HG03175 (cell line): Measurements from ENCODE around the gene CACNA1G.

Source experiments
- ATAC-seq: cut with Tn5 transposase; IDR thresholded peaks from one replicate; pipeline ENCODE4 v1.9.1; 2021; ENCODE audit warnings: mild to moderate bottlenecking, moderate library complexity; ENCODE audit not compliant: unreplicated experiment

CACNA1G gene

DNA sequence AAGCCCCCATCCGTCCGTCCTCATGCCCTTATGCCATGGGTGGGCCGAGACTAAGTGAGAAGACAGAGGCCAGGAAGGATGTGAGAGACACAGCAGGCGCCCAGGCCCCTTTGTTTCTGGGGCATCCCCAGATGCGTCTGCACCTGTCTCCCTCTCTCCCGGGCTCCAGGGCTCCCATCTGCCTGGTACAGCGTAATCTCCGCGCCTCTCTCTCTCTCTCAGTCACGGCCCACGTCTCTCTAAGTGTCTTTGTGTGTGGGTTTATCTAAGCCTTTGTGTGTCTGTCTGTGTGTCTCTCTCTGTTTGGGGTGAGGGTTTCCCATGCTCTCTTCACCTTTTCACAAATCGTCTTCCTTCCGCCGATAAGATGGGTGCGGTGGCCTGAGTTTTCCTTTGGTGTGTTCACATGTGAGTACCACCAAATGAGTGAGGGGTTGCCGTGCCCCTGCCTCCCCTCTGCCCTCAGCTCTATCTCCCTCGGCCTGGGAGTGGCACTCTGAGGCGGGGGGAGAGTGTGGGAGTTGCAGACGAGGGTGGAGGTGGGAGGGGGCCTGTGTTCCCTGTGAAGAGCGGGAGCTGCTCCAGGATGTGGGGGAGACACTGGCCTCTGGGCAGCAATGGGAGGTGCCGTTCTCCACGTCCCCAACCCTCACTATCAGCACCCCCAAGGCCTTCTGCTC lies 48.3 kb downstream of the CACNA1G start:
- ATAC-seq, result no peak

DNA sequence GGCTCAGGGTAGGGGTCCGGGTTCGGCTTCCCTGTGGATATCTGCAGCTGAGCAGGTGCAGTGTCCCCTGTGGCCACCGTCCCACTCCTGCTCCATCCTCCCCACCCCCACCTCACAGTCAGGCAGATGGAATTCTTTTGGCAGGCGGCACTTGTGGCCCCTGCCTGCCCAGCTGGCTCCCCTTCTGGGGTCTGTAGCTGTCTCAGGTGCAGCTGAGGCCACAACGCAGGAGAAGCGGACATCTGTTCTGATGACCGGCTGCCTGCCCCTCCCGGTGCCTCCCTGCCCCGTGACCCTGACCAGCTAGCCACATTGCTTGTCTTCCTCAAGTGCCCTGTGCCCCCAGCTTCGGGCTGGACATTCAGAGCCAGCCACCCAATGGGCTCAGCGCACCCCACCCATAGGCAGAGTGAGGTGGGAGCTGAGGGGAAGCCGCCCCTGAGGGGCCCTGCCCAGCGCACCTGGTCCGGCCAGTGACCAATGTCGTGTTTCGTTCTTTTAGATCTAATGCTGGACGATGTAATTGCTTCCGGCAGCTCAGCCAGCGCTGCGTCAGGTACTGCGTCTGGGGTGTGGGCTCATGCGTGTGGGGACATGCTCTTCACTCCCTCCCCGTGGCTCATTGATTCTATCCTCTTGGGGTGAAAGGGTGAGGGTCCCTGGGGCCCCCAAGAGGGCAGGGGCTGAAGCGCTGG lies 49.0 kb downstream of the CACNA1G start:
- ATAC-seq, result no peak

DNA sequence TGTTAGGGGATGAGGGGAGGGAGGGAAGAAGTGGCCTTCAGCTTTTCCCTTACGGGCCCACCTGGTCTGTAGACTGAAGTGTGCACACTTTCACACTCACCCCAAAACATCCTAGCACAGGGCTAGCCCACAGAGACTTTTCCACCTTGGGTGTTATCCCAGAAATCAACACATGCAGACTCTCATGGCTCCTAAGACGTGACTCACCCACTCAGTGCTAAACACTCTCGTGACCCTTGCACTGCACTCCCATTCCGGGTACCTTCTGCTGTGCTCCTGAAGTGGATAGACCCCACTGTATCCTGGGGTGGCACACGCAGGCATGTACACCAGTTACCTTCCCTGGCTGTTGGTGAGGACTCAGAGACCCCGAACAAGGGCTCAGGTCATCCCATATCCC lies 51.1 kb downstream of the CACNA1G start:
- no peak for ATAC-seq

DNA sequence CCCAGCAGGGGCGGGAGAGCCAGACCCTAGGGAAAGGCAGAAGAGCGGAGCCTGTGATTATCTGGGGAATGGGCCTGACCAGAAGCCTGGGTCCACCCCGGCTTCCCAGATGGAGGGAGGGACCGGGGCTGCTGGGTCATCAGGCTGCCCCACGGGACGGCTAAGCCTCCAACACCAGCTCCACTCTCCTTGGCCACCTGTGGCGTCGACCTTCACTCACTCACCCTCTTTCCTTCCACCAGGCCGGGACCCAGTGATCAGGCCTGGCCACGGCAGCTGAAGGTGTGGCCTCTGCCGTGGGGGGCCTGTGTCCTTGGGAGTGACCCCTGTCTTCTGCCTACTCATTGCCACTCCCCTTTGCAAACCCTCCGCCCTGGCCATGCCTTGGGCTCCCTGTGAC lies 51.8 kb downstream of the CACNA1G start:
- no peak for ATAC-seq

DNA sequence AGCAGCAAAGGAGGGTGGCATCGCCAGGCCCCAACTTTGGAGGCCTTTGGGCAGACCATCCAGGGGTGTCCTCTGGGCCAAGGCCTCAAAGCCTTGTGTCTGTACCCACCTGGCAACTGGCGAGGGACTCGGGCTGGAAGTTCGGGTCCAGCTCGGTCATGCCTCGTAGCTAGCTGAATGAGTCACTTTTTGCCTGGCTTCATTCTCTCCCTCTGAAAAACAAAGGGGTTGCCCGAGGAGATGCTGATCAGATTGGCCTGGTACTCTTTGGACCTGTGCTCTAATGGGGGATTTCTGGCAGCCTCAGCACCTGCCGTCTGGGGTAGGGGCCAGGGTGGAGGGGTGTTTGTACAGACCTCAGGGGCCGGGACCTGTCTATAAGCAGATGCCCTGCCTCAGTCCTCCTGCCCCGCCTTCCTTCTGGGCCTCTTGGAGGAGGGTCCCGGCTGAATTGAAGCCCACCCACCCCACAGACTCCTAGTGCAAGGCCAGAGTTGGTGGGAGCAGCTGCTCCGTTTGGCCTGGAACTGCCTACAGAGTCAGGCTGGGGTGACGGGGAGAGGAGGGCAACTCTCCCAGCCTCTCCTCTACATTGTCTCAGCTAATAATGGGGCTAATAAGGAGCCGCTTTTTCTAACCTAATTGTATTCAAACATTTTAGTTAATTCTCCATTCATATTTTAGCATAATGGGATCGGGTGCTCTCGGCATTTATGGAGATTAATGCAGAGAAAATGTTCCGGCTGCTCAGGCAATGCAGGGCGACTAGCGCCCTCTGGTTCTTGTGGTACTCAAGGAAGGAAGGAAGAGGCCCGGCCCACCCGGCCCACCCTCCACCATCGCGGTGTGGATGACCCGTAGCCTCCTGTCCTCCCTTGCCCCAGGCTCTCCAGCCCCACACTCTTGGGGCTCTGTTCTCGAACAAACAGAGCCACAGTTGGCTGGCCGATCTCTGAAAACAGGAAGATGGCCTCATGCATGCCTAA lies 52.8 kb downstream of the CACNA1G start:
- no peak for ATAC-seq

DNA sequence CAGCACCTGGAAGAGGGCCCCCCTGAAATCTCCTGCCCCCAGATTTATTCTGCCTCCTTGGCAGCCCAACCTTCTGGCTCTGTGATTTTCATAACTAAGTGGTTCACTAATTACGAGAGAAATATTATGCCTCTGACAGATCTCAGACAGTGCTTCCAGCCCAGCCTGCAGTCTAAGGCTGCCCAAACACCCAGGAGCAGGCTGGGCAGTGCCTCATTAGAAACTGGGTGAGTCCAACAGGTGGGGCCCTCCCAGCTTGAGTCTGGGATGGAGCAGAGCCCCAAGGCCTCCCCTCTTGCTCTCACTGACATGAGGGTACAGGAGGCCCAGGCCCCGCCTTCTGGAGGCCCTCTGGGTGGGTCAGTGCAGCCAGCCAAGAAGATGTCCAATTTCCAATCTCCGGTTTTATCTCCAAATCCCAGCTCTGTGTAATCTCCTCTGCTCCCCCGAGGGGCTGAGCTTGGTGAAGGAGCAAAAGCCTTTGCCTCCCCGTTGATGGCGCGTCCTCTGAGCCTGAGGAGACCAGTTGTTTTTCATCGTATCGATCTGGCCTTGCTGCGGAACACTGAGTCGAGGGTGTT lies 54.0 kb downstream of the CACNA1G start:
- no peak for ATAC-seq

DNA sequence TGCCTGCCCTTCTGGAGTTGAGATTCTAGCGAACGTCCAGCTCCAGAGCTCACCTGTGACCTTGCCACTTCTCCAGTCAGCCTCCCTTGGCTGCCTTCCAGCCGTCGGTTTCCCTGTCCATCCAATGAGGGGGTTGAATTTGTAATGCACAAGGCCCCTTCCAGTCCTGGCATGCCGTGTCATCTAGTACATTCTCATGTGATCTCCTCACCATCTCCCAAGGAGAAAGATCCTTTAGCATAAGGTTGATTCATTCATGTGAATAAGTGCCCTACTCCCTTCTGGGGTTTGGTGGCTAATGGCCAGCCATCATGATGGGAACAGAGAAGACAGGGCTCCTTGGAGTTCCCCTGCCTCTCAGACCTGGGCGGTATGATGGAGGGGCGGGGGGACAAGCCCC lies 55.3 kb downstream of the CACNA1G start:
- no peak for ATAC-seq

DNA sequence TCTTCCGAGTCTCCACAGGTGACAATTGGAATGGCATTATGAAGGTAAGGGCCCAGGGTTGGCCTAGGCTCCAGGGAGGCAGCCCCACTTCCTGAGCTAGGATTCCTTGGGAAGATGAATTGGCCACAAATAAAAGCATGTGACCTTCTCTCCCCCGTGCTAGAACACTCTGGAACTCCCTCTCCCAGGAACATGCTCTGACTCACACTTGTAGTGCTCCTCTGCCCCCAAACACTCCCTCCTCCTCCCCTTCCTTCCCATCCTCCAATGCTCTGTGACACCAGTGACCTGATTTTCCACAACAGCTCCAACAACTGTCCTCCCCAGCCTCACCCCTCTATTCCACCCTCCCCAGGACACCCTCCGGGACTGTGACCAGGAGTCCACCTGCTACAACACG lies 57.8 kb downstream of the CACNA1G start:
- ATAC-seq, result no peak

DNA sequence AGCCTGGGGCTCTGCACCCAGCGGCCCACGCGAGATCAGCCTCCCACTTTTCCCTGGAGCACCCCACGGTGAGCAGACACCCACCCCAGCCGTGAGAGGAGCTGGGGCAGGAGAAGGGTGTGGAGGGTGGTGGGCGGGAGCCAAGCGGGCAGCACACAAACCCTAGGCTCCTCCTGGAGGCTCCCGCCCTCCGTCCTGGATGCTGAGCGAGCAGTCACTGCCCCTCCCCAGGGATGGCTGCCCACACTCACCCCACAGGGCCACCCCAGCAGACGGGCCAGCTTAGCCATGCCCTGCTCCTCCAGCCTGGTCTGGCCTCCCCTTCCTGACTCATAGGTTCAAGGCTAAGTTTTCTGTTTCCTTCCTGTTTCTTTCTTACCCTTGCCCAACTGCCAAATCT lies 58.4 kb downstream of the CACNA1G start:
- no peak for ATAC-seq

DNA sequence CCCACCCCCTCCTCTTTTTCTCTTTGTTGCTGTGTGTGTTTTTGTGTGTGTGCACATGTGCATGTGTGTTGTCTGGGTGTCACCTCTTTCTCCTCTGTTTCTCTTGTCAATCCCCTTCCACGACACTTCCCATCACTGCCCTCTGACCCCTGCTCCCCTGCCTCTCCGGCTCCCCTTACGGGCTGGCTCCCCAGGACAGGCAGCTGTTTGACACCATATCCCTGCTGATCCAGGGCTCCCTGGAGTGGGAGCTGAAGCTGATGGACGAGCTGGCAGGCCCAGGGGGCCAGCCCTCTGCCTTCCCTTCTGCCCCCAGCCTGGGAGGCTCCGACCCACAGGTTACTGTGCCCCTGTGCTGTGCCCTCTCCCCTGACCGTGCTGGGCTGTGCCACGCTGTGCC lies 59.0 kb downstream of the CACNA1G start:
- ATAC-seq, result no peak

DNA sequence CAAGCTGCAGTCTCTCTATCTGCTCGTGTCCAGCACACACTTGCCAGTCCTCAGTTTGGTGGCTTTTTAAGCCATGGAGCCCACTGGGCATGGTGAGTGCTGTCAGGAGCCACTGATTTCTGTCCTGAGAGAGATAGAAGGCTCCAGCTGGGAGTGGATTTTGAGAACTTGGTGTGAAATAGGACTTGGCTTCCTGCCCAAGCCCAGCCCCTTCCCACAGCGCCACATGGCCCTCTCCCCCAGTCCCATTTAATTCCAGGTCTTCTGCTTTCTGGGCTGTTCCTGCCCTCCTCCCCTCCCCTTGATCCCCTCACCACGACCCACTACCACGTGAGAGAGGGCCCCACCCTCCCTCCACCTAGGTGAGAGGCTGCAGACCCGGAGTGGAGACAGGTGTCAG lies 59.7 kb downstream of the CACNA1G start:
- ATAC-seq, result no peak

DNA sequence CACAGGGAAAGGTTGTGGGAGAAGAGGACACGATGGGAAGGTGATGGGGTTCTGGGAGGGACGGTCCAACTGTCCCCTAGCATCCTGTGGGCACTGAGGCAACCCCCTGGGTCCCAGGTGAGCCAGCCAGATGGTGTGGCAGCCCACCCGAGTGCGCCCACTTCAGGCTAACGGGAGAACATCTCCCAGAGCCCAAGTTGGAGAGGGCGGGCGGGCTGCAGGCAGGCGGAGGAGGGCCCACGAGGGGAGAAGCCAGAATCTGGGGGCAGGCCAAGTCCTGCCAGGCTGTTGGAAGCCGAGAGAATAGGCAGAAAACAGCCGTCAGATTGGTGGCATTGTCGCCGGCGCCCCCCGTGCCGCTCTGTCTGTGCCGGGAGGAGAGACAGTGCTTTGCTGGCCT lies 60.3 kb downstream of the CACNA1G start:
- no peak for ATAC-seq

DNA sequence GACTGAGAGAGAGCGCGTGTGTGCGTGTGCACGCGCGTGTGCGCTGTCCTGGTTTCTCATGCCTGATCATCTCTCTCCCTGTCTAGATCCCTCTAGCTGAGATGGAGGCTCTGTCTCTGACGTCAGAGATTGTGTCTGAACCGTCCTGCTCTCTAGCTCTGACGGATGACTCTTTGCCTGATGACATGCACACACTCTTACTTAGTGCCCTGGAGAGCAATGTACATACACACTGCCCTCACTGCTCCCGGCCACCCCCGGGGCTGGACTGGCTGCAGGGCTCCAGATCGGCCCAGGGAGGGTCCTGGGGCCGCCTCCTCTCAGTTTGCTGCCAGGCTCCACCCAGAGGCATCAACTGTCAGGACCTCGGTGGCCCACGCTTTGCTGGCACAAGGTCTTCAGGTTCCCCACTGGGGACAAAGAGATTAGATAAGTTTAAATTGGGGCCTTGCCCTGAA lies 61.1 kb downstream of the CACNA1G start:
- no peak for ATAC-seq

DNA sequence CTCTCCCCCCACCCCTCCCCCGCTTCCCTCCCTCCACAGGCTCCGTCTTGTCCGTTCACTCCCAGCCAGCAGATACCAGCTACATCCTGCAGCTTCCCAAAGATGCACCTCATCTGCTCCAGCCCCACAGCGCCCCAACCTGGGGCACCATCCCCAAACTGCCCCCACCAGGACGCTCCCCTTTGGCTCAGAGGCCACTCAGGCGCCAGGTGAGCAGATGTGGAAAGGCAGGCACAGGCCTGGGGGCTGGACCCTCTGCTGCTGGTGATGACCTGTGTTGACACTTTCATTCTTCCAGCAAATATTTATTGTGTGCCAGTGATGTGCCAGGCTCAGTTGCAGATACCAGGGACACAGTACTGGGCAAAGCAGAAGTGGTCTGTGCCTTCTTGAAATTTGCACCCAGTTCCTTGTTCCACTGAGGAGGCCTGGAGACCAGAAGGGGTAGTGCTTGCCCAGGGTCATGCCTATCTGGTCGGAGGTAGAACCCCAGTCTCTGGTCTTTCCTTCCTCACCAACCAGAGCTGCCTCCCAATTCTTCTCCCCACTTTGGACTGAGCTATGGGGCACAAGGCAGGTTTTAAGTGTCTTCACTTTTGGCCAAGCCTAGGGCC lies 63.9 kb downstream of the CACNA1G start:
- no peak for ATAC-seq

DNA sequence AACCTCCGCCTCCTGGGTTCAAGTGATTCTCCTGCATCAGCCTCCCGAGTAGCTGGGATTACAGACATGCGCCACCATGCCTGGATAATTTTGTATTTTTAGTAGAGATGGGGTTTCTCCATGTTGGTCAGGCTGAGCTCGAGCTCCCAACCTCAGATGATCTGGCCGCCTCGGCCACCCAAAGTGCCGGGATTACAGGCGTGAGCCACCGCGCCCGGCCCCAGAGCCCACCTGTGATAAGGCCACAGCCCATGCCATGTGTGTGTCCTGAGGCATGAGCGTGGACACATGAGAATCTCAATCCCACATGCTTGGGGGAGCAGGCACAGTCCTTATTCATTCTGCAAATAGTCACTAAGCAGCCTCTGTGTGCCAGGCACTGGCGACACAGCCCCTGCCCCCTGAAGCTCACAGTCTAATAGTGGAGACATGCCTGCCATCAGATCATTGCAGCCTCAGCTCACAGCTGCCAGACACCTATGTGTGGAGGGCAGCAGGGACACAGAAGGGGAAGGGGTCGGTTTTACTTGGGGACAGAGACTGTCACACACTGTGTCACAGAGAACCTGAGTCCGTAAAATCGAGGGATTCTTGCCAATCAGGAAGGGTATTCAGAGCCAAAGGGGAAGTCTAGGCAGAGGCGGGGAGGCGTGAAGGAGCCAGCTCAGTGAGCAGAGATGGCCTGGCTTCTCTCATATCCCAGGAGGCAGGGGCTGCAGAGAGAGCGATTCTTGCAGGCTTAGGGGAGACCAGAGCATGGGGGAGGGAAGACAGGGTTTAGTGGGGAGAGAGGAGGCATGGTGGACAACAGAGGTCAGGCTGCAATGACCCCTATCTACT lies 64.7 kb downstream of the CACNA1G start:
- no peak for ATAC-seq

DNA sequence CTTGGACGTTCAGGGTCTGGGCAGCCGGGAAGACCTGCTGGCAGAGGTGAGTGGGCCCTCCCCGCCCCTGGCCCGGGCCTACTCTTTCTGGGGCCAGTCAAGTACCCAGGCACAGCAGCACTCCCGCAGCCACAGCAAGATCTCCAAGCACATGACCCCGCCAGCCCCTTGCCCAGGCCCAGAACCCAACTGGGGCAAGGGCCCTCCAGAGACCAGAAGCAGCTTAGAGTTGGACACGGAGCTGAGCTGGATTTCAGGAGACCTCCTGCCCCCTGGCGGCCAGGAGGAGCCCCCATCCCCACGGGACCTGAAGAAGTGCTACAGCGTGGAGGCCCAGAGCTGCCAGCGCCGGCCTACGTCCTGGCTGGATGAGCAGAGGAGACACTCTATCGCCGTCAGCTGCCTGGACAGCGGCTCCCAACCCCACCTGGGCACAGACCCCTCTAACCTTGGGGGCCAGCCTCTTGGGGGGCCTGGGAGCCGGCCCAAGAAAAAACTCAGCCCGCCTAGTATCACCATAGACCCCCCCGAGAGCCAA lies 65.6 kb downstream of the CACNA1G start:
- ATAC-seq, result no peak

DNA sequence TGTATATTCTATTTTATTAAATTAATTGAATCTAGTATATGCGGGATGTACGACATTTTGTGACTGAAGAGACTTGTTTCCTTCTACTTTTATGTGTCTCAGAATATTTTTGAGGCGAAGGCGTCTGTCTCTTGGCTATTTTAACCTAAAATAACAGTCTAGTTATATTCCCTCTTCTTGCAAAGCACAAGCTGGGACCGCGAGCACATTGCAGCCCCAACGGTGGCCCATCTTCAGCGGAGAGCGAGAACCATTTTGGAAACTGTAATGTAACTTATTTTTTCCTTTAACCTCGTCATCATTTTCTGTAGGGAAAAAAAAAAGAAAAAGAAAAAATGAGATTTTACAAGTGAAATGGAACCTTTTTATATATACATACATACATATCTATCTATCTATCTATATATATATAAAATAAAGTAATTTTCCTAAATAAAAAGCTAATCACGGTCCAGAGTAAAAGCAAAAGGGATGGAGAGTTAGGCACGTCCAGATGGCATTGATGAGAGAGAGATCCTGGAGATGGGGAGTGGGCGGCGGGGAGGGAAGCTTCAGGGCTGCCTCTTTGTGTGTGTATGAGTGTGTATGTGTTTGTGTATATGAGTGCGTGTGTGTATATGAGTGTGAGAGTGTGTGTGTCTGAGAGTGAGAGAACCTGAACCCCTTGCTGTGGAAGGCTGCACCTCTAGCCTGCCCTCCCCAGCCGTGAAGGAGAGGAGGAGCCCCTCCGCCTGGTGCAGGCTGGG lies 66.7 kb downstream of the CACNA1G start:
- no peak for ATAC-seq

DNA sequence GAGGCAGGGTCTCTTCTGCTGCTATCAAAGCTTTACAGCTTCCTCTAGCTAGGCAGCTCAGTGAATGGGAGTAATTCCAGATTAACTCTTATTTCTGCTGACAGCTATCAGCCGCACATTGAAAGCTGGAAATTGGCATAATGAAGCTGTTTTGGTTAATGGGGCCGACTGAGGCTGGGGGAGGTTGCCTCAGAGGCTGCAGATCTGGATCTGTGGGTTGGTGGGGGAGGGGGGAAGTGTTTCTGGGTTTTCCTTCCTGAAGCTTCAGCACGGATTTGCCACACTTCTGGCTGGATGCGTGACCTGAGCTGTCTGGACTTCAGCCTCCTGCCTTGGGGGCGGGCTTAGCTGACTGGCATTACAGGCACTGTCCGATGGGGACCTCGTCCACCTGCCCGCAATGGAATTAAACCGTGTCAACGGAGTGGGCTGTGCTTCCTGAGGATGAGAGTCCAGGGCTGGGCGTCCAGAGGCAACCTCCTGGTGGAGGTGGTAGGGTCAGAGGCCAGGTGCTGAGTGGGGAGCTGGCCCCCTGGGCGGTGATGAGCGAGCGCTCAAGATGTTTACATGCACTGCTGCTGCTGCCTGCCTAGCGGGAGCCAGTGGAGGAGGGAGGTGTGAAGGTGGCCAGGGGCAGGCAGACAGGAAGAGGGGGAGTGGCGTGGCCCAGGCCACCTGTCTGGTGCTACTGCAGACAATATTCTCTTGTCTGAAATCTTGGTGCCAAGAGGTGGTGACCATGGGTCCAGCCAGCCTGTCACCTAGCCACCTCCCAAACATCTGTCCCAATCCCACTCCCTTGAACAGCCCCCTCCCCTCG lies 67.5 kb downstream of the CACNA1G start:
- ATAC-seq, result peak; percentile 46
